BLaER1 (cell line): Measurements from ENCODE around the gene RPL38.
"Not testable (repeated sequence)": the region's sequence is repeated elsewhere in the genome, so short reads cannot be mapped to it uniquely, and the experiment has no call there.

Source experiments
- H3K27ac ChIP-seq: shearing (Covaris generic); formaldehyde crosslinking; 2 replicates; pipeline ENCODE4 v1.8.1; 2022
- H3K27me3 ChIP-seq: shearing (Covaris generic); formaldehyde crosslinking; 2 replicates; pipeline ENCODE4 v1.8.1; 2022
- H3K36me3 ChIP-seq: shearing (Covaris generic); formaldehyde crosslinking; 2 replicates; pipeline ENCODE4 v1.8.1; 2022
- H3K4me1 ChIP-seq: shearing (Covaris generic); formaldehyde crosslinking; 2 replicates; pipeline ENCODE4 v1.8.1; 2022
- H3K4me2 ChIP-seq: shearing (Covaris generic); formaldehyde crosslinking; 2 replicates; pipeline ENCODE4 v1.8.1; 2022
- H3K4me3 ChIP-seq: shearing (Covaris generic); formaldehyde crosslinking; 2 replicates; pipeline ENCODE4 v1.8.1; 2022
- H3K9ac ChIP-seq: shearing (Covaris generic); formaldehyde crosslinking; 2 replicates; pipeline ENCODE4 v1.8.1; 2022
- H3K9me3 ChIP-seq: shearing (Covaris generic); formaldehyde crosslinking; 2 replicates; pipeline ENCODE4 v1.8.1; 2022
- H4K20me1 ChIP-seq: shearing (Covaris generic); formaldehyde crosslinking; 2 replicates; pipeline ENCODE4 v1.8.1; 2022
- Cebpa-rat ChIP-seq: shearing (Covaris generic); IDR thresholded peaks from 2 replicates; pipeline ENCODE4 v1.8.1; 2022

RPL38 gene

DNA sequence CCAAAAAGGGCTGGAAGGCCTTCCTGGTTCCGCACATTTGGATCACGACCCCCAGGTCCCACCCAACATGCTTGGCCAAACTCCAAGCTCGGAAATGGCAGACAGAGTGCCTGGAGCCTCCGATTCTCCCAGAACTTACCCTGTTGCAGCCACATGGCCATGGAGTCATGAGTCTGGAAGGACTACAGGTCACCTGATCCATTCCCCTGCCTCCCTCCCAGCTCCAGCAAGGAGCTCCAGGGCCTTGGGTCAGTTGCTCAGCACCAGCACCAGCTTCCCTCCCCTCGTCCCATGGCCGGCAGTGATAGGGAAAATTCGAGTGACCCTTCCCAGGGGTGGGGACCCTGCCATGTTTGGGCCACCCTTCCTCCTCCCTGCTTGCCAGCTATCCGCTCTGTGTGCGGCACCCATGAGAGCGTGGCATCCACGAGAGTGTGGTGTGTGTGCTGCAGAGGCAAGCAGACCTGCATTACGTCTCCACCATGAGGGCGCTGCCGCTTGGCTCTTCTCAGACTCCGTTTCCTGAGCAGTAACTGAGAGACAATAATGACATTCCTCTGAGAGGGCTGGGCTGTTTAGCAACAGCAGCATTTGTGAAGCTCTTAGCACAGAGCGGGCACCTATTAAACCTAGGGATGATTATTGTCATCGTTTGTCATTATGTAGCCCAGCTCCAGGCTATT, 21.3 kb upstream of the RPL38 start:
- H3K27ac ChIP-seq = no peak overlapping the region
- no peaks in the 10 kb centered on the region; the same call in 1 of the 2 replicates for H3K27me3 ChIP-seq
- H3K36me3 ChIP-seq = no peaks in the 10 kb centered on the region
- no peaks in the 10 kb centered on the region for H3K9me3 ChIP-seq
- H3K4me1 ChIP-seq = peaks cover 27% of the 10 kb centered on the region
- no peak overlapping the region for H3K4me3 ChIP-seq
- no peak overlapping the region for H3K4me2 ChIP-seq
- TF ChIP-seq Cebpa-rat = no peak
- no peaks in the 10 kb centered on the region for H4K20me1 ChIP-seq
- no peak overlapping the region for H3K9ac ChIP-seq

DNA sequence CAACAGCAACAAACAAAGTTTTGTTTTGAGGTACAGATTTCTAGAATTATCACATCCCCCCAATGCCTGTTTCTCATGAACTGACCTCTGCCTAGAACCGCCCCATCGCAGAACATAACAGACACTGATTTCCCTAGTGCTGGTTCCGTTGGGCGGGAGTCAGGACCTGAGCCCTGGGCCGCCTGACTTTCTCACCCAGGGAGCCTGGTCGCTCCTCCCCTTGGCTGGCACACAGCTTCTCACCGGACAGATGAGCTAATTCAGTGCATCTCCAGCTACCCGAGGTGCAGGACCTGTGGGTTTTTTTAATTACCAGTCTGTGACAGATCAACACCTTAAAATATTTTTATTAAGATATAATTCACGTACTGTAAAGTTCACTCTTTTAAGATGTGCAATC, 20.1 kb upstream of the RPL38 start:
- TF ChIP-seq Cebpa-rat = no peak
- Histone ChIP-seq H3K27ac (no peak overlapping the region), H3K4me2 (no peak overlapping the region), H3K9me3 (no peaks in the 10 kb centered on the region), H3K4me1 (peaks cover 40% of the 10 kb centered on the region), H3K27me3 (no peaks in the 10 kb centered on the region; the same call in 1 of the 2 replicates), H3K36me3 (no peaks in the 10 kb centered on the region), H3K4me3 (no peak overlapping the region), H4K20me1 (no peaks in the 10 kb centered on the region), H3K9ac (no peak overlapping the region; the same call in 1 of the 2 replicates)

DNA sequence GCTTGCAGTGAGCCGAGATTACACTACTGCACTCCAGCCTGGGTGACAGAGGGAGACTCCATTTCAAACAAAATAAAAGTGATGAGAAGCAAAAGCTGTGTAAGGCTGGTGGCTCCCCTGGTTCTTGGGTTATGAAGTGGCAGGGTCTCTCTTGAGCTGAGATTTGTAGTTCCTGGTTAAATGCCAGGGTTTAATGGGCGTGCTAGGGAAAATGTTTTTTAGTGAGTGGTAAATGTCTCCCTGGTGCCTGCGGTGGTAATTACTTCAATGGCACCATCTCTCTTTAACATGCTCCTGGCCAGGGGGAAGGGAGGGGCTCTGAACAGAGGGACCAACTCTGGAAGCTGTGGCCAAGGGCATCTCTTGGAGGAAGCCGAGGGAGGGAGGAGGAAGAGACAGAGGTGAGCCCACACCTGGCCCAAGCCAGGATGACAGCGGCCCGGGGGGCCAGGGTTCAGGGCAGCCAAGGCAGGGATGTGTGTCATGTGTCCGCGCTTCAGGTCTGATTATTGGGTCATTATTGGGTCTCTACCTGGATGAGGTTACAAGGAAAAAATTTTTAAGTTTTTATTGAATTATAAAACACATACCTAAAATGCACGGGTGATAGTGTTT, 17.8 kb upstream of the RPL38 start:
- no peak overlapping the region for H3K9ac ChIP-seq
- H4K20me1 ChIP-seq = no peaks in the 10 kb centered on the region
- H3K27me3 ChIP-seq = no peaks in the 10 kb centered on the region; the same call in 1 of the 2 replicates
- no peak overlapping the region for H3K27ac ChIP-seq
- TF ChIP-seq Cebpa-rat = no peak
- no peaks in the 10 kb centered on the region for H3K36me3 ChIP-seq
- H3K9me3 ChIP-seq = no peaks in the 10 kb centered on the region
- H3K4me3 ChIP-seq = no peak overlapping the region
- H3K4me2 ChIP-seq = peak overlapping the region; percentile 56; the same call in 1 of the 2 replicates
- H3K4me1 ChIP-seq = peaks cover 40% of the 10 kb centered on the region

DNA sequence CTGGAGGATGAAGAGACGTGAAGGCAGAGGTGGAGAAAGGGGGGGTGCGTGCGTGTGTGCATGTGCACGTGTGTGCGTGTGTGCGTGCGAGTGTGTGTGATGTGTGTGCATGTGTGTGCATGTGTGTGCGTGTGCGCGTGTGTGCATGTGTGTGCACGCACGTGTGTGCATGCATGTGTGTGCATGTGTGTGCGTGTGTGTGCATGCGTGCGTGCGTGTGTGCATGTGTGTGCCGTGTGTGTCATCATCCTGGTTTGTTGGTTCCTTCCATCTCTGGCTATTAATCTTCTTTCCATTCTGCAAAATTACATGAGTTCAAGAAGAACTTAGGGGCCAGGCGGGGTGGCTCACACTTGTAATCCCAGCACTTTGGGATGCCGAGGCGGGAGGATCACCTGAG, 17.0 kb upstream of the RPL38 start:
- peaks cover 40% of the 10 kb centered on the region for H3K4me1 ChIP-seq
- no peaks in the 10 kb centered on the region for H3K36me3 ChIP-seq
- H3K4me3 ChIP-seq = no peak overlapping the region
- H3K9ac ChIP-seq = no peak overlapping the region
- no peak overlapping the region for H3K4me2 ChIP-seq
- H3K9me3 ChIP-seq = no peaks in the 10 kb centered on the region
- no peak for TF ChIP-seq Cebpa-rat
- no peaks in the 10 kb centered on the region for H4K20me1 ChIP-seq
- H3K27me3 ChIP-seq = no peaks in the 10 kb centered on the region; the same call in 1 of the 2 replicates
- H3K27ac ChIP-seq = no peak overlapping the region

DNA sequence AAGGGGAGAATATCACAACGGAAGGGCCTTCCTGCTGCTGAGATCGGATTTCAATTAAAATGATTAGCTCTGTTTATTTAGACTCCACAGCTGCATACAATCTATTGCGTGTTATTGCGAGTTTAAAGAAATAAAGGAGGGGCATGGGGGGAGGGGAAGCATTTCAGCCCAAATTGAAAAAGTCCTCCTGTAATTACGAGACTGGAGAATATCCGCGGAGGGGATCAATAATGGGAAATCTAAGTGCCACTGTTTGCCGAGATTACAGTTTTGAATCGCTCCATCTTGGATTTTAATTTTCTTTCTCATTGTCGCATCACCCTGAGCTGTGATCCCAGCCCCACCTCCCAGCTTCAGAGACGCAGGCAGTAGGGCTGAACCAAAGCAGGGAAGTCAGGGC, 15.7 kb upstream of the RPL38 start:
- Histone ChIP-seq H3K9me3 (no peaks in the 10 kb centered on the region), H4K20me1 (no peaks in the 10 kb centered on the region)

DNA sequence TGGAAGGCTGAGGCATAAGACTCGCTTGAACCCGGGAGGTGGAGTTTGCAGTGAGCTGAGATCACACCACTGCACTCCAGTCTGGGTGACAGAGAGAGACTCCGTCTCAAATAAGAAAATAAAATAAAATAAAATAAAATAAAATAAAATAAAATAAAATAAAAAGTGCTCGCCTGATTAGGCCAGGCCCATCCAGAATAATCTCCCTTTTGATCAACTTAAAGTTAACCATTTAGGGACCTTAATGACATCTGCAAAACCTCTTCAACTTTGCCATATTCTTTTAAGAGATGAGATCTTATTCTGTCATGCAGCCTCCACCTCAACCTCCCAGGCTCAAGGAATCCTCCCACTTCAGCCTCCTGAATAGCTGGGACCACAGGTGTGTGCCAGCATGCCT, 14.8 kb upstream of the RPL38 start:
- H3K36me3 ChIP-seq, H3K27me3 ChIP-seq, H3K4me3 ChIP-seq, H3K9me3 ChIP-seq, H3K9ac ChIP-seq, H4K20me1 ChIP-seq: not testable (repeated sequence)
- H3K4me1 ChIP-seq = peaks cover 51% of the 10 kb centered on the region
- H3K4me2 ChIP-seq = peak overlapping the region; percentile 68
- peak overlapping the region; percentile 46; the same call in 1 of the 2 replicates for H3K27ac ChIP-seq

More for the DNA sequence above, 15.7 kb upstream of the RPL38 start:
- Histone ChIP-seq H3K4me1 (peaks cover 42% of the 10 kb centered on the region), H3K36me3 (no peaks in the 10 kb centered on the region), H3K9ac (no peak overlapping the region), H3K27me3 (no peaks in the 10 kb centered on the region), H3K27ac (no peak overlapping the region), H3K4me3 (no peak overlapping the region), H3K4me2 (peak overlapping the region; percentile 68)
- no peak for TF ChIP-seq Cebpa-rat

DNA sequence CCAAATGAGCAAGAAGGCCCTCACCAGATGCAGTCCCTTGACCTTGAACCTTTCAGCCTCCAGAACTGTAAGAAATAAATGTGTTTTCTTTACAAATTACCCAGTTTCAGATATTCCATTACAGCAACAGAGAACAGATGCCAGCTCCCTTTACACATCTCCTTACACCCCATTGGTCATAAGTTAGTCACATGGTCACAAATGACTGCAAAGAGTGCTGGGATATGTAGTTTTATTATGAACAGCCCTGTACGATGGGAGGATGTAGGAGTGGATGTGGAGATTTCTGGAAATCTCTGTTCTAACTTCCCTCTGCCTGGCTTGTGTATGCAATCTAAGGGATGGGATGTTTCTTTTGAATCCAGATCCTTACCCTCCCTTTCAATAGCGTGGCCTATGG, 13.3 kb upstream of the RPL38 start:
- no peaks in the 10 kb centered on the region for H3K36me3 ChIP-seq
- H3K27ac ChIP-seq = no peak overlapping the region
- no peak overlapping the region for H3K9ac ChIP-seq
- no peak for TF ChIP-seq Cebpa-rat
- H3K4me2 ChIP-seq = no peak overlapping the region
- peaks cover 55% of the 10 kb centered on the region for H3K4me1 ChIP-seq
- no peaks in the 10 kb centered on the region for H3K27me3 ChIP-seq
- H3K4me3 ChIP-seq = no peak overlapping the region
- no peaks in the 10 kb centered on the region for H3K9me3 ChIP-seq
- no peaks in the 10 kb centered on the region for H4K20me1 ChIP-seq

DNA sequence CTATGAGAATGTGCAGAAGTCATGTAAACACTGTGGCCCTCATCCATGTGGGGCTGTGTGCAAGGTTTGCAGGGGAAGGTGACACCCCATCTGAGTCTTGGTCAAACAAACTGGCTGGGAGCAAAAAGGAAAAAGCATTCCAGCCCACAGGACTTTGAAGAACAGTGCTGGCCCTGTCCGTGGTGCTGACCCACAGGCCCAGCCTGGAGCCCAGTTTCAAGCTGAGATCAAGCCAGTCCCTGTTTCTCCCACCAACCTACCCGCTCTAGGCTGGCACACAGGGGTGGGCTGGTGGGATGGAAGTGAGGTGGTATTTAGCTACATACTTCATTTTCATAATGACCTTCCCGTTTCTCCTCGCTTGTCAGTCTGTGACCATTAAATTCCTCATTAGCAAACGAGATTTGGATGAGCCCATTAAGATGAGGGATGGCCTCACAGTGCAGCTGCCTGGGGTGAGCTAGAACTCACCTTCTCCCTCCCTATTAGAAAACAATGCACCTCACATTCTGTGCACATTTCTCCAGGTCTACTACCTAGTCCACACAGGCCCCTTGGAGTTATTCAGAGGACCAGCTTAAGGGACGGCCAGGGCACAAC, 12.6 kb upstream of the RPL38 start:
- TF ChIP-seq Cebpa-rat = no peak
- Histone ChIP-seq H4K20me1 (no peaks in the 10 kb centered on the region), H3K4me2 (no peak overlapping the region), H3K4me3 (no peak overlapping the region), H3K27me3 (no peaks in the 10 kb centered on the region), H3K4me1 (peaks cover 47% of the 10 kb centered on the region), H3K9ac (no peak overlapping the region), H3K27ac (no peak overlapping the region), H3K36me3 (no peaks in the 10 kb centered on the region), H3K9me3 (no peaks in the 10 kb centered on the region)

DNA sequence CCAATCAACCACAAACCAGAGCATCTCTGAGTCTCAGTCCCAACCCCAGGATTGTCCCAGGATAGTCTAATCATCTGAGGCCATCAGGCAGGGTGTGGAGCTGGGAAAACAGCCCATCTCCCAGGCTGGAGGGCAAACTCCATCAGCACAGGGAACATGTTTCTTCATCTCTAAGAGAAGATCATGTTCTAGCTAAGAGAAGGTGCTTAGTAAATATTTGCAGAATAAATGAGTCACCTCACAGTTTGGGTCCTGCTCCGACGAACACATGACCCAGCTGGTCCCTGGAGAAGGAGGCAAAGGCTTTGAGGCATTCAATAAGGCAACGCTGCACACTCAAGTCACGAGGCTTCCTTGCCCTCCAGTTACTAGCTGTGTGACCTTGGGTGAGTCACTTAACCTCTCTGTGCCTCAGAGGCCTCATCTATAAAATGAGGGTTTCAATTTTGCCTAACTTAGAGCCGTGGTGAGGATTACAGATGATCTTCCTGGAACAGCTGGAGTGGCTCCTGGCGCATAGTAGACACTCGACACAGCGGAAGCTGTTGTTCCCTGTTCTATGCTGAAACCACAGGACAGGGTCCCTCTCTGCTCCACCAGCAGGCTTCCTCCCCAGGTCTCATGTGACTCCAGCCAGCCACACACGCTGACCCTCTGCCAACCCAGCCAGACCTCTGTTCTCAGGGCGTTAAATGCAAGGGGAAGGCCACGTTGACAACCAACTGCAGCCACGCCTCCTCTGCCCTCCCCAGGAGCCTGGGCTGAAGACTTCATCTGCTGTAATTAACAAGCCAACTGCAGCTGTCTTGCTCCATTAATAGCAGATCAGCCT, 10.3 kb upstream of the RPL38 start:
- Histone ChIP-seq H3K9me3 (no peaks in the 10 kb centered on the region), H3K27ac (no peak overlapping the region), H3K4me3 (no peak overlapping the region), H3K4me1 (peaks cover 31% of the 10 kb centered on the region), H3K27me3 (no peaks in the 10 kb centered on the region), H3K9ac (no peak overlapping the region), H4K20me1 (no peaks in the 10 kb centered on the region), H3K4me2 (peak overlapping the region; percentile 52), H3K36me3 (no peaks in the 10 kb centered on the region)
- TF ChIP-seq Cebpa-rat = no peak

DNA sequence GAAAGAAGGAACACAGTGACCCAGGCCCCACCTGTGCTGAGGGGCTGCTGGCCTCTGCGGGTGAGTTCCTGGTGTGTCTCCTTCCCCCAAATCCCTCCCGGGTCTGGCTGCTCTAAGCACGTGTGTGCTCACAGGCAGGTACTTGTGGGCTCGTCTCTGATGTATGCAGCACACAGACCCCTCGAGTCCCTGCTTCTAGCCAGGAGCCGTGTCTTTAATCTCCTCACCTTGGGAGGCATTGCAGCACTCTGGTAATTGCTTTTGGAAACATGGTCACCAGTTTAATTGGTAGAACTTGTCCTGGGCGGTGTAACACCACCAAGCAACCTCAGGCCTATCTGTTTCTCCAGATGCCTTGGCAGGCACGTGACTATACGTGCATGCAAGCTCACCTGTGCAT, 8.8 kb upstream of the RPL38 start:
- no peak for TF ChIP-seq Cebpa-rat
- Histone ChIP-seq H3K36me3 (no peaks in the 10 kb centered on the region), H3K9me3 (no peaks in the 10 kb centered on the region), H3K4me1 (peaks cover 36% of the 10 kb centered on the region), H3K27me3 (no peaks in the 10 kb centered on the region), H3K4me2 (no peak overlapping the region; the same call in 1 of the 2 replicates), H3K27ac (no peak overlapping the region), H3K4me3 (no peak overlapping the region), H4K20me1 (no peaks in the 10 kb centered on the region), H3K9ac (no peak overlapping the region)
